Muscle layer of duodenum (tissue), 2 donors: ENCODE measurements around the gene EPB41L1.

Source experiments
- H3K27ac ChIP-seq: one replicate; pipeline ENCODE4 v1.7.0; 2013; ENCODE audit warnings: mild to moderate bottlenecking, low read length
- H3K27me3 ChIP-seq: one replicate; pipeline ENCODE4 v1.7.0; 2013; ENCODE audit warnings: low read depth, mild to moderate bottlenecking, control low read depth, low read length
- H3K36me3 ChIP-seq, 2 donors: one replicate each; pipeline ENCODE4 v1.7.0; 2013; ENCODE audit warnings: low read length in 2 of 2, control low read depth in 1 of 2, mild to moderate bottlenecking in 1 of 2; ENCODE audit not compliant: insufficient read depth in 2 of 2, control insufficient read depth in 1 of 2
- H3K4me1 ChIP-seq, 2 donors: one replicate each; pipeline ENCODE4 v1.7.0; 2013; ENCODE audit warnings: low read length in 2 of 2, mild to moderate bottlenecking in 2 of 2, control low read depth in 1 of 2, moderate library complexity in 1 of 2; ENCODE audit not compliant: insufficient read depth in 2 of 2, control insufficient read depth in 1 of 2
- H3K4me3 ChIP-seq, 2 donors: one replicate each; pipeline ENCODE4 v1.7.0; 2013; ENCODE audit warnings: low read length in 2 of 2, low read depth in 1 of 2, mild to moderate bottlenecking in 1 of 2
- H3K9me3 ChIP-seq, 2 donors: one replicate each; pipeline ENCODE4 v1.7.0; 2013; ENCODE audit warnings: low read length in 2 of 2, control low read depth in 1 of 2, mild to moderate bottlenecking in 1 of 2; ENCODE audit not compliant: control insufficient read depth in 1 of 2
- donor health status: healthy.

Gene EPB41L1

DNA sequence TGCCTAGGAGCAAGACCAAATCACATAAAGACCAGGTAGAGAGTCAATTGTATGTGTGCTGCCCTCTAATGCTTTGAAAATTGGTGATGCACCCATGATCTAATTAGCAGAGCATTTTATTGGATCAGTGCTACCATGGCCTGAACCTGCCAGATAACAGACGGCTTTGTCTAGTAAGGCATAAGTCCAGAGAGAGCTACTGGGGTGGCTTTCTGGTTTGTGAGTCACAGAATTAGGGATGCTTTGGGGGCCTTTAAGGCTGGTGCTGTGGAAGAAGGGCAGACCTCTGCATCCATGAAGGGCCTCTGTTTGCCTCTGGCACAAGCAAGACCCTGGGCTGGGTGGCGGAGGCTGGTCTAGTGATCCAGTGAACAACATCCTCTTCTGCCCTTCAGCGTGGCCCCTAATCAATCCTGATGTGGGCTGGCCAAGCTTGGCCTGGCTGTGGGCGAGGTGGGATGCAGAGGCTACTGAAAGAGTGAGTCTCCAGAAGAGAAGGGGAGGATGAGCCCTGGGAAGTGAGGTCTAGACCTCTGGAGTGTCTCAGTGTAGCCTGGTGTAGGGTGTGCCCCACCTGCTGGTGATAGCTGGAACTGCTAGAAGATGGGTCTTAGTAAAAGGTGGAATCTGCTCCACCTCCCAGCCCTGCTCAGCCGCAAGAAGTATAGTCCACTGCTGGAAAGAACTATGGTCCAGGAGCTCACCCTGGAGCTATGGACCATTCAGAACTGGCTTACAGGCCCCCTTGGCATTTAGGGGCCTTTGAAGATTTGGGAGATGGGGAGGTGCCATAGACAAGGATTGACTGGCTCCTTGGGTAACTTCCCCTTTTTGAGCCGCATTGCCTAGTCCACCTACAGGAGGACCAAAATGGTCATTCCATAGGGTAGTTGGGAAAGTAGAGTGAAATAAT lies 45.1 kb downstream of the EPB41L1 start:
- H3K27ac ChIP-seq: no peak overlapping the region
- H3K27me3 ChIP-seq: no peaks in the 10 kb centered on the region
- H3K4me3 ChIP-seq: no peak overlapping the region
- H3K4me1 ChIP-seq: no peaks in the 10 kb centered on the region
- H3K9me3 ChIP-seq: no peaks in the 10 kb centered on the region
- H3K36me3 ChIP-seq: peaks cover 11 to 39% of the 10 kb centered on the region in 2 donors

- Histone ChIP-seq H3K27ac (no peak overlapping the region), H3K4me1 (no peaks in the 10 kb centered on the region), H3K36me3 (peaks cover 11 to 37% of the 10 kb centered on the region in 2 donors), H3K9me3 (no peaks in the 10 kb centered on the region), H3K27me3 (no peaks in the 10 kb centered on the region), H3K4me3 (no peak overlapping the region)
Measured at GRCh38 chr20:36200451-36200850, 45.9 kb downstream of the EPB41L1 start.

- H3K36me3 ChIP-seq: peaks cover 6 to 40% of the 10 kb centered on the region in 2 donors
Measured at GRCh38 chr20:36201198-36201597, 46.7 kb downstream of the EPB41L1 start.

GRCh38 chr20:36202891-36203338 lies 48.4 kb downstream of the EPB41L1 start:
- peaks cover 4 to 41% of the 10 kb centered on the region in 2 donors for H3K36me3 ChIP-seq
- no peak overlapping the region for H3K27ac ChIP-seq
- H3K4me1 ChIP-seq: no peaks in the 10 kb centered on the region
- no peaks in the 10 kb centered on the region for H3K27me3 ChIP-seq
- no peaks in the 10 kb centered on the region for H3K9me3 ChIP-seq
- H3K4me3 ChIP-seq: no peak overlapping the region

More at GRCh38 chr20:36201198-36201597, 46.7 kb downstream of the EPB41L1 start:
- Histone ChIP-seq H3K27ac (no peak overlapping the region), H3K27me3 (no peaks in the 10 kb centered on the region), H3K4me3 (no peak overlapping the region), H3K9me3 (no peaks in the 10 kb centered on the region), H3K4me1 (no peaks in the 10 kb centered on the region)

- Histone ChIP-seq H3K27me3 (no peaks in the 10 kb centered on the region), H3K4me3 (no peak overlapping the region), H3K27ac (no peak overlapping the region), H3K36me3 (peaks cover 4 to 39% of the 10 kb centered on the region in 2 donors), H3K9me3 (no peaks in the 10 kb centered on the region), H3K4me1 (no peaks in the 10 kb centered on the region)
Measured at GRCh38 chr20:36203861-36204260, 49.3 kb downstream of the EPB41L1 start.

DNA sequence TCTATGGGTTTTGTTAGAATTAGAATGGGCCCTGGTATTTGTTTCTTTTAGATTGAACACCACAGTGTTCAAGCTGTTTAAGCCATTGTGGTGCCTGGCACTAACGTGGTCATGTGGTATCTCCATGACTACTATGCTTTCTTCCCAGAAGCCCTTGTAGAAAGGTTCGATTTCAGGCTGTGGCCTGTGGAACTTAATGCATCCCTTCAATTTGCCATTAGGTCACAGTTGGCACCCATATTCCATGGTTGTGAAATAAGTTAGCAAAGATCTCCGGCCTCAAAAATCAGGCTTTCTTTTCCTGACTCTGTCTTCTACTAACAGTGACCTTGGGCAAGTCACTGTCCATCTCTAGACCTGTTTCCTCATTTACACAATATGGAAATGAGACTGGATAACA lies 50.5 kb downstream of the EPB41L1 start:
- Histone ChIP-seq H3K9me3 (no peaks in the 10 kb centered on the region), H3K27ac (no peak overlapping the region), H3K27me3 (no peaks in the 10 kb centered on the region), H3K4me3 (no peak overlapping the region), H3K4me1 (no peaks in the 10 kb centered on the region), H3K36me3 (peaks cover 4 to 48% of the 10 kb centered on the region in 2 donors)

GRCh38 chr20:36206068-36206467 lies 51.5 kb downstream of the EPB41L1 start:
- Histone ChIP-seq H3K4me1 (no peaks in the 10 kb centered on the region), H3K27me3 (no peaks in the 10 kb centered on the region), H3K27ac (no peak overlapping the region), H3K9me3 (no peaks in the 10 kb centered on the region), H3K4me3 (no peak overlapping the region), H3K36me3 (peaks cover under 1 to 47% of the 10 kb centered on the region in 2 donors)

DNA sequence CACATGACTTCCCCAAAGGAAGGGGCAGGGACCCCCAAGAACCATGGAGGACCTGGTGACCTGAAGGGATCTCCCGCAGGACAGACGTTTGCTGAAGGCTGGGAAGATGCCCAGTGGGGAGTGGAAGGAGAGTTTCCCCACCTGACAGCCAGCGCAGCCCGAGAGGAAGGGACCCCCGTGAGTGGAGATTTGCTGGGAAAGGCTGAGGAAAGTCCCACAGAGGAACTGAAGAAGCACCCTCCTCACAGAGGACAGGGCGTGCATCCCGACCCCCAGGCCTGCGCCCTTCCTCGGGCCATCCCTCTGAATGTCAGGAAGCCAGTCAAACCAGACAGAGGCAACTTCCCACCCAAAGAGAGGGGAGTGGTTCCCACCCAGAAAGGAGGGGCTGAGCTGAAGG lies 52.1 kb downstream of the EPB41L1 start:
- Histone ChIP-seq H3K36me3 (peaks cover 0 to 44% of the 10 kb centered on the region in 2 donors), H3K27ac (no peak overlapping the region), H3K27me3 (no peaks in the 10 kb centered on the region), H3K9me3 (no peaks in the 10 kb centered on the region), H3K4me1 (no peaks in the 10 kb centered on the region), H3K4me3 (no peak overlapping the region)

DNA sequence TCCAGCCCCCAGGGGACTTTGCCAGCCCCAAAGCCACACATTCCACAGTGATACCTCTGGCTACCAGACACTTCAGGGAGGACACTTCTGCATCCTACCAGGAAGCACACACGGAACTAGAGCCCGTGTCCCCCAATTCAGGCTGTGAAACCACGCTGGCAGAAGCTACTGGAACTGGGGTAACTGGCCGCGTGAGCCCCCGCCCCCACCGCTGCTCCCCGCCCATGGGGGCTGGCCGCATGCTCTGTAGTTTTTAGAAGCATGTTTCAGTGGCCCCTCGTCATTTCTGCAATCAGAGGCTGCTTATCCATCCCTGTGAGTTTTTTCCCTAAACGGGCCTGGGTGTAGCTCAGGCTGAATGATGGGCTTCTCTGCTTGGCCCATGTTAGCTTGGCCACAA lies 53.1 kb downstream of the EPB41L1 start:
- Histone ChIP-seq H3K27ac (no peak overlapping the region), H3K4me3 (no peak overlapping the region), H3K27me3 (no peaks in the 10 kb centered on the region), H3K36me3 (peaks cover 0 to 49% of the 10 kb centered on the region in 2 donors), H3K4me1 (no peaks in the 10 kb centered on the region), H3K9me3 (no peaks in the 10 kb centered on the region)

- Histone ChIP-seq H3K4me1 (no peaks in the 10 kb centered on the region), H3K36me3 (peaks cover 0 to 51% of the 10 kb centered on the region in 2 donors), H3K9me3 (no peaks in the 10 kb centered on the region), H3K27ac (no peak overlapping the region), H3K27me3 (no peaks in the 10 kb centered on the region), H3K4me3 (no peak overlapping the region)
Measured at GRCh38 chr20:36208257-36208656, 53.7 kb downstream of the EPB41L1 start.

DNA sequence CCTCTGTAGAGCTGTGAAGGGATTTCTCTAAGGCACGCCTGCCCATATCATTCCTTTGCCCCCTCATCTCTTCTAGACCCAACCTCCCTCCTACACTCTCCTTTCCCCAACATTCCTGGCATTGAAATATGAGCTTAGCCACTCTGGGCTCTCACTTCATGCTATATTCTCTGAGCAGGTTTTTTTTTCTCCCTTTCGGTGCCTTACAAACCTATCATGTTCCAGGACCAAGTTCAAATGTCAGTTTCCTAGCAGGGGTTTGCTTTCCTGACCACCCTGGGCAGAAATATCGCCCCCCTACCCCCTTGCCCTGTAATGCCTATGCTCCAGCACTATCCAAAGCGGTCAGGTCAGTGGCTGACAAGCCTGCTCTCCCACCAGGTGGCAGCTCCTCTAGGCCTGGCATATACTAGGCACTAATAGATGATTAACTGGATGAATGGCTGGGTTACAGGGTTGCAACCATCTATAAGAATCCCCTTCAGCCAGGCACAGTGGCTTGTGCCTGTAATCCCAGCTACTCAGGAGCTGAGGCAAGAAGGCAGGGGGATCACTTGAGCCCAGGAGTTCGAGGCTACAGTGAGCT lies 56.0 kb downstream of the EPB41L1 start:
- Histone ChIP-seq H3K27me3 (no peaks in the 10 kb centered on the region), H3K36me3 (peaks cover 10 to 53% of the 10 kb centered on the region in 2 donors), H3K4me3 (no peak overlapping the region), H3K27ac (no peak overlapping the region), H3K4me1 (no peaks in the 10 kb centered on the region), H3K9me3 (no peaks in the 10 kb centered on the region)
